Neural progenitor cell (in vitro differentiated cells): Measurements from ENCODE around the gene PILRB. TPM values are rescaled to one million over a fixed set of nuclear protein-coding genes. Genes with fewer than 3 reads are reported as not detected.
"Not testable (repeated sequence)": the region's sequence is repeated elsewhere in the genome, so short reads cannot be mapped to it uniquely, and the experiment has no call there.

Source experiments
- DNase-seq: peaks from one replicate; pipeline ENCODE4 v3.0.0-alpha.2; 2016; ENCODE audit warnings: low spot score
- H2AFZ ChIP-seq: fragments of 200-600 bp; sonication (generic); replicated peaks from 2 replicates; pipeline ENCODE4 v1.6.1; 2016; ENCODE audit warnings: antibody characterized with exemption
- H3F3A ChIP-seq: fragments of 200-600 bp; sonication (generic); 2 replicates; pipeline ENCODE4 v1.6.1; 2016; ENCODE audit warnings: antibody characterized with exemption, low read depth
- H3K27ac ChIP-seq: fragments of 200-600 bp; sonication (generic); 2 replicates; pipeline ENCODE4 v1.5.1; 2016; ENCODE audit warnings: mild to moderate bottlenecking
- H3K27me3 ChIP-seq: fragments of 200-600 bp; sonication (generic); 2 replicates; pipeline ENCODE4 v1.6.1; 2016; ENCODE audit warnings: mild to moderate bottlenecking, moderate library complexity
- H3K36me3 ChIP-seq: fragments of 200-600 bp; sonication (generic); 2 replicates; pipeline ENCODE4 v1.5.1; 2016
- H3K4me1 ChIP-seq: fragments of 200-600 bp; sonication (generic); 2 replicates; pipeline ENCODE4 v1.6.1; 2016; ENCODE audit warnings: mixed run types
- H3K4me2 ChIP-seq: fragments of 200-600 bp; sonication (generic); 2 replicates; pipeline ENCODE4 v1.6.1; 2016
- H3K4me3 ChIP-seq: fragments of 200-600 bp; sonication (generic); 2 replicates; pipeline ENCODE4 v1.5.1; 2016
- H3K79me2 ChIP-seq: fragments of 200-600 bp; sonication (generic); 2 replicates; pipeline ENCODE4 v1.6.1; 2016; ENCODE audit warnings: low read depth
- H3K9ac ChIP-seq: fragments of 200-600 bp; sonication (generic); 2 replicates; pipeline ENCODE4 v1.6.1; 2016
- H3K9me3 ChIP-seq: fragments of 200-600 bp; sonication (generic); 2 replicates; pipeline ENCODE4 v1.5.1; 2016; ENCODE audit warnings: low read depth
- H4K20me1 ChIP-seq: fragments of 200-600 bp; sonication (generic); 2 replicates; pipeline ENCODE4 v1.6.1; 2016; ENCODE audit warnings: low read depth
- H3K27ac Mint-ChIP-seq: 3 replicates; pipeline ENCODE4 v1.8.0; 2021; ENCODE audit warnings: mixed read lengths
- H3K27me3 Mint-ChIP-seq: 2 replicates; pipeline ENCODE4 v1.8.0; 2022; ENCODE audit warnings: low read depth, mild to moderate bottlenecking, inconsistent platforms, moderate library complexity, mixed read lengths; ENCODE audit not compliant: insufficient read depth
- H3K36me3 Mint-ChIP-seq: 3 replicates; pipeline ENCODE4 v1.8.0; 2021; ENCODE audit warnings: mixed read lengths
- H3K4me1 Mint-ChIP-seq: 3 replicates; pipeline ENCODE4 v1.8.0; 2021; ENCODE audit warnings: mixed read lengths
- H3K4me3 Mint-ChIP-seq: 3 replicates; pipeline ENCODE4 v1.8.0; 2021; ENCODE audit warnings: mild to moderate bottlenecking, moderate library complexity, mixed read lengths
- H3K9me3 Mint-ChIP-seq: 3 replicates; pipeline ENCODE4 v1.8.0; 2020; ENCODE audit warnings: mixed read lengths
- CTCF ChIP-seq: fragments of 200-600 bp; sonication (generic); IDR thresholded peaks from 2 replicates; pipeline ENCODE4 v1.5.1; 2017; ENCODE audit warnings: antibody characterized with exemption, mild to moderate bottlenecking
- EZH2phosphoT487 ChIP-seq: fragments of 200-600 bp; sonication (generic); IDR thresholded peaks from 2 replicates; pipeline ENCODE4 v1.6.1; 2017; ENCODE audit warnings: antibody characterized with exemption
- total RNA-seq: library from RNA; depleted of rRNA; stranded (reverse); fragments of >200 nt; gene quantifications from 2 replicates; pipeline ENCODE4 v1.2.3, GENCODE V29; 2015; ENCODE audit warnings: low replicate concordance

The PILRB gene
- 19.3 and 43.6 TPM in 2 replicates for total RNA-seq

GRCh38 chr7:100358027-100358856, at the start of gene PILRB:
PILRB (plus strand) TSS chr7:100358117; CDS start chr7:100358303, 186 bp downstream.
- no peak for DNase-seq
- no peak within 1 kb of the TSS for H3K27ac ChIP-seq
- H3K4me3 ChIP-seq: no peak within 1 kb of the TSS
- Mint-ChIP-seq H3K4me1 (no peaks in the 10 kb centered on the region), H3K4me3 (no peak within 1 kb of the TSS), H3K36me3 (peaks cover 30% of the 10 kb centered on the region), H3K9me3 (no peaks in the 10 kb centered on the region), H3K27me3 (peaks cover 4% of the 10 kb centered on the region), H3K27ac (no peak within 1 kb of the TSS)
- H3K4me2 ChIP-seq: no peak within 1 kb of the TSS
- no peaks in the 10 kb centered on the region for H3K9me3 ChIP-seq
- H3K27me3 ChIP-seq: no peaks in the 10 kb centered on the region
- no peaks in the 10 kb centered on the region for H3K36me3 ChIP-seq
- no peak for TF ChIP-seq EZH2phosphoT487
- peak; percentile 23 for TF ChIP-seq CTCF
- H4K20me1 ChIP-seq: no peaks in the 10 kb centered on the region
- no peaks in the 10 kb centered on the region for H3K4me1 ChIP-seq
- no peak within 1 kb of the TSS for H2AFZ ChIP-seq
- no peaks in the 10 kb centered on the region for H3K79me2 ChIP-seq
- no peak within 1 kb of the TSS for H3K9ac ChIP-seq
- no peaks in the 10 kb centered on the region for H3F3A ChIP-seq

- not testable (repeated sequence) for H3K9me3 Mint-ChIP-seq, H3K4me1 Mint-ChIP-seq, H3K79me2 ChIP-seq, H3K4me3 Mint-ChIP-seq, H3K27me3 ChIP-seq, H3K9me3 ChIP-seq, H3K4me2 ChIP-seq, H2AFZ ChIP-seq, H3K27ac ChIP-seq, H3K27ac Mint-ChIP-seq, H3K4me3 ChIP-seq, H3K27me3 Mint-ChIP-seq, DNase-seq, H3K36me3 ChIP-seq, H3F3A ChIP-seq, H3K4me1 ChIP-seq, H3K9ac ChIP-seq, H4K20me1 ChIP-seq
- peaks cover 12% of the 10 kb centered on the region for H3K36me3 Mint-ChIP-seq
These were observed 39.6 kb upstream of the PILRB start for GRCh38 chr7:100318329-100318728.

- H3K36me3 Mint-ChIP-seq: peaks cover 23% of the 10 kb centered on the region
- not testable (repeated sequence) for H3F3A ChIP-seq, H3K79me2 ChIP-seq, H3K9ac ChIP-seq, H3K4me1 ChIP-seq, H3K9me3 Mint-ChIP-seq, H3K4me1 Mint-ChIP-seq, H3K4me3 ChIP-seq, DNase-seq, H3K27ac Mint-ChIP-seq, H3K27me3 ChIP-seq, H3K27me3 Mint-ChIP-seq, H3K27ac ChIP-seq, H3K9me3 ChIP-seq, H4K20me1 ChIP-seq, H2AFZ ChIP-seq, H3K36me3 ChIP-seq, H3K4me2 ChIP-seq, H3K4me3 Mint-ChIP-seq
These were observed 36.3 kb upstream of the PILRB start for GRCh38 chr7:100321648-100322047.

GRCh38 chr7:100324194-100324593, 33.7 kb upstream of the PILRB start:
- H3K27ac Mint-ChIP-seq: not testable (repeated sequence)

GRCh38 chr7:100325671-100326070, 32.2 kb upstream of the PILRB start:
- not testable (repeated sequence) for H3K4me1 Mint-ChIP-seq, H3K79me2 ChIP-seq, H3K4me1 ChIP-seq, H3K27me3 ChIP-seq, H3K27me3 Mint-ChIP-seq, H3K4me2 ChIP-seq, H3F3A ChIP-seq, H3K9me3 Mint-ChIP-seq, H3K9ac ChIP-seq, H3K27ac Mint-ChIP-seq, H3K9me3 ChIP-seq, H2AFZ ChIP-seq, H3K36me3 ChIP-seq, H3K4me3 Mint-ChIP-seq, DNase-seq, H4K20me1 ChIP-seq, H3K27ac ChIP-seq, H3K4me3 ChIP-seq
- peaks cover 23% of the 10 kb centered on the region for H3K36me3 Mint-ChIP-seq

More at GRCh38 chr7:100324194-100324593, 33.7 kb upstream of the PILRB start:
- not testable (repeated sequence) for DNase-seq, H3K9me3 ChIP-seq, H3K4me3 ChIP-seq, H4K20me1 ChIP-seq, H3K9me3 Mint-ChIP-seq, H3K27me3 Mint-ChIP-seq, H3K4me1 Mint-ChIP-seq, H3K4me3 Mint-ChIP-seq, H3F3A ChIP-seq, H3K27ac ChIP-seq, H3K36me3 ChIP-seq, H3K27me3 ChIP-seq, H2AFZ ChIP-seq, H3K4me1 ChIP-seq, H3K4me2 ChIP-seq, H3K9ac ChIP-seq, H3K79me2 ChIP-seq
- peaks cover 28% of the 10 kb centered on the region for H3K36me3 Mint-ChIP-seq

GRCh38 chr7:100326914-100327313, 31.0 kb upstream of the PILRB start:
- H3K27ac Mint-ChIP-seq, H3K4me3 Mint-ChIP-seq, H3K27me3 Mint-ChIP-seq, H3K27ac ChIP-seq, H4K20me1 ChIP-seq, H3K4me1 Mint-ChIP-seq, H2AFZ ChIP-seq, H3K27me3 ChIP-seq, H3F3A ChIP-seq, H3K4me1 ChIP-seq, DNase-seq, H3K9me3 ChIP-seq, H3K79me2 ChIP-seq, H3K4me2 ChIP-seq, H3K9me3 Mint-ChIP-seq, H3K36me3 ChIP-seq, H3K4me3 ChIP-seq, H3K9ac ChIP-seq: not testable (repeated sequence)
- H3K36me3 Mint-ChIP-seq: peaks cover 21% of the 10 kb centered on the region
